H1 (cell line): ENCODE measurements around the gene RELT. TPM values are rescaled to one million over a fixed set of nuclear protein-coding genes. Genes with fewer than 3 reads are reported as not detected.

Experiments used
- CTCF ChIA-PET: fragments of 300-600 bp; sonication (Branson Sonifier 250); formaldehyde crosslinking; loops from one replicate; lab custom pipeline; 2021; ENCODE audit not compliant: partially characterized antibody; lab: Charles Lee
- POLR2A ChIA-PET: fragments of 300-600 bp; sonication (Branson Sonifier 250); formaldehyde crosslinking; loops from one replicate; lab custom pipeline; 2021; ENCODE audit warnings: inconsistent platforms; ENCODE audit not compliant: partially characterized antibody; lab: Charles Lee
- DNase-seq, 2 experiments: peaks; one replicate each; pipeline versions ENCODE4 v3.0.0 to v3.0.0-alpha.2; 2010 to 2022; ENCODE audit warnings: low spot score in 2 of 2, low read depth in 1 of 2, mixed read lengths in 1 of 2
- FAIRE-seq: peaks from 2 replicates; lab custom pipeline; 2011; peaks lifted over from hg19 to GRCh38; lab: Jason Lieb, UNC
- H2AFZ ChIP-seq: 2 replicates; pipeline ENCODE4 v1.8.1; 2012; ENCODE audit warnings: low read length, inconsistent platforms
- H2AK5ac ChIP-seq: 2 replicates; pipeline ENCODE4 v1.6.1; 2013; ENCODE audit warnings: low read depth, low read length
- H2BK120ac ChIP-seq: replicated peaks from 2 replicates; pipeline ENCODE3; 2013; ENCODE audit warnings: low read depth, low read length, inconsistent platforms
- H2BK12ac ChIP-seq: 2 replicates; pipeline ENCODE4 v1.6.1; 2013; ENCODE audit warnings: low read depth, low read length
- H2BK15ac ChIP-seq: 2 replicates; pipeline ENCODE4 v1.6.1; 2013; ENCODE audit warnings: low read length
- H2BK20ac ChIP-seq: 2 replicates; pipeline ENCODE4 v1.6.1; 2013; ENCODE audit warnings: low read length
- H2BK5ac ChIP-seq: 2 replicates; pipeline ENCODE4 v1.6.1; 2013; ENCODE audit warnings: low read depth, low read length
- H3K14ac ChIP-seq: 2 replicates; pipeline ENCODE4 v1.6.1; 2013; ENCODE audit warnings: inconsistent platforms; ENCODE audit not compliant: insufficient read length
- H3K18ac ChIP-seq: 2 replicates; pipeline ENCODE4 v1.6.1; 2013; ENCODE audit warnings: low read length; ENCODE audit errors: extremely low read depth
- H3K23ac ChIP-seq: 2 replicates; pipeline ENCODE4 v1.6.1; 2013; ENCODE audit warnings: inconsistent platforms; ENCODE audit not compliant: insufficient read length
- H3K23me2 ChIP-seq: 2 replicates; pipeline ENCODE4 v1.6.1; 2013; ENCODE audit warnings: low read depth, low read length
- H3K27ac ChIP-seq: 2 replicates; pipeline ENCODE4 v1.6.1; 2011; ENCODE audit warnings: low read depth, low read length, inconsistent platforms
- H3K27me3 ChIP-seq, 4 experiments: replicated peaks in 1 of 4; 1 replicate in 1 of 4; 2 replicates in 3 of 4; pipeline versions ENCODE4 v1.6.1 to v1.8.1; 2011 to 2013; ENCODE audit warnings: low read length in 3 of 4, mild to moderate bottlenecking in 3 of 4, inconsistent platforms in 2 of 4, mixed read lengths in 2 of 4, moderate library complexity in 1 of 4; ENCODE audit not compliant: control insufficient read depth in 3 of 4, insufficient read depth in 3 of 4; ENCODE audit errors: extremely low read depth in 1 of 4
- H3K36me3 ChIP-seq, 4 experiments: 2 replicates each; pipeline versions ENCODE4 v1.6.1 to v1.8.1; 2011 to 2013; ENCODE audit warnings: mild to moderate bottlenecking in 4 of 4, low read length in 3 of 4, moderate library complexity in 2 of 4, control low read depth in 1 of 4, inconsistent platforms in 1 of 4; ENCODE audit not compliant: insufficient read depth in 4 of 4, control insufficient read depth in 2 of 4
- H3K4ac ChIP-seq: replicated peaks from 2 replicates; pipeline ENCODE3; 2013; ENCODE audit warnings: low read length, low read depth, mixed read lengths, inconsistent platforms; ENCODE audit not compliant: insufficient read length
- H3K4me1 ChIP-seq, 4 experiments: replicated peaks in 1 of 4; 1 replicate in 1 of 4; 2 replicates in 3 of 4; pipeline versions ENCODE4 v1.6.1 to v1.8.1; 2011 to 2013; ENCODE audit warnings: low read length in 3 of 4, inconsistent platforms in 2 of 4, mixed read lengths in 1 of 4; ENCODE audit not compliant: insufficient read depth in 4 of 4, control insufficient read depth in 3 of 4
- H3K4me2 ChIP-seq, 2 experiments: 2 replicates each; pipeline versions ENCODE4 v1.6.1 to v1.8.1; 2011 to 2013; ENCODE audit warnings: low read depth in 2 of 2, low read length in 2 of 2, control low read depth in 1 of 2, inconsistent platforms in 1 of 2, mild to moderate bottlenecking in 1 of 2; ENCODE audit not compliant: insufficient read depth in 1 of 2
- H3K4me3 ChIP-seq, 4 experiments: fragments of 200-600, 300-600 bp in 1 of 4; sonication (generic), shearing (Covaris generic), sonication (Bioruptor Twin) in 1 of 4; 2 replicates each; pipeline versions ENCODE4 v1.5.1 to v1.8.1; 2011 to 2016; ENCODE audit warnings: low read length in 4 of 4, low read depth in 3 of 4, control low read depth in 2 of 4, inconsistent platforms in 2 of 4, mild to moderate bottlenecking in 2 of 4, mixed read lengths in 1 of 4, moderate library complexity in 1 of 4; ENCODE audit not compliant: insufficient read depth in 2 of 4; ENCODE audit errors: extremely low read depth in 1 of 4
- H3K56ac ChIP-seq: replicated peaks from 2 replicates; pipeline ENCODE3; 2013; ENCODE audit warnings: low read depth, mild to moderate bottlenecking, mixed read lengths, low read length, inconsistent platforms; ENCODE audit not compliant: insufficient read length
- H3K79me1 ChIP-seq: 2 replicates; pipeline ENCODE4 v1.6.1; 2013; ENCODE audit warnings: low read depth, low read length, control low read depth
- H3K79me2 ChIP-seq, 2 experiments: 2 replicates each; pipeline versions ENCODE4 v1.6.1 to v1.8.1; 2012 to 2013; ENCODE audit warnings: low read length in 2 of 2, mild to moderate bottlenecking in 2 of 2, inconsistent platforms in 1 of 2; ENCODE audit not compliant: insufficient read depth in 2 of 2, control insufficient read depth in 1 of 2
- H3K9ac ChIP-seq, 4 experiments: replicated peaks in 1 of 4; 1 replicate in 1 of 4; 2 replicates in 3 of 4; pipeline versions ENCODE4 v1.6.1 to v1.8.1; 2011 to 2013; ENCODE audit warnings: low read depth in 3 of 4, low read length in 3 of 4, control low read depth in 2 of 4, mild to moderate bottlenecking in 2 of 4, moderate library complexity in 2 of 4, inconsistent platforms in 1 of 4; ENCODE audit errors: extremely low read depth in 1 of 4
- H3K9me3 ChIP-seq, 2 experiments: 2 replicates each; pipeline versions ENCODE4 v1.6.1 to v1.8.1; 2012 to 2013; ENCODE audit warnings: mild to moderate bottlenecking in 2 of 2, moderate library complexity in 2 of 2, control low read depth in 1 of 2, inconsistent platforms in 1 of 2, low read depth in 1 of 2, low read length in 1 of 2, mixed read lengths in 1 of 2; ENCODE audit not compliant: insufficient read depth in 2 of 2
- H4K20me1 ChIP-seq, 2 experiments: replicated peaks in 1 of 2; 2 replicates each; pipeline versions ENCODE3 to v1.8.1; 2011 to 2013; ENCODE audit warnings: inconsistent platforms in 2 of 2, low read length in 2 of 2, mild to moderate bottlenecking in 1 of 2; ENCODE audit not compliant: insufficient read depth in 2 of 2, control insufficient read depth in 1 of 2
- H4K5ac ChIP-seq: 2 replicates; pipeline ENCODE4 v1.6.1; 2013; ENCODE audit warnings: low read length, low read depth, mixed read lengths, inconsistent platforms; ENCODE audit not compliant: insufficient read length
- H4K8ac ChIP-seq: 2 replicates; pipeline ENCODE4 v1.8.0; 2013; ENCODE audit warnings: mild to moderate bottlenecking, moderate library complexity, low read length, inconsistent platforms; ENCODE audit not compliant: insufficient read depth; ENCODE audit errors: extremely low read depth
- H4K91ac ChIP-seq: replicated peaks from 2 replicates; pipeline ENCODE3; 2013; ENCODE audit warnings: low read length, mixed read lengths, inconsistent platforms; ENCODE audit not compliant: insufficient read length
- TAF7 ChIP-seq: optimal IDR thresholded peaks from 2 replicates; pipeline ENCODE3; 2011; ENCODE audit warnings: low read depth, mild to moderate bottlenecking, inconsistent platforms, low read length, moderate library complexity, borderline replicate concordance
- WGBS, 2 experiments: shearing (Covaris generic) in 1 of 2; methylation state at CpG; one replicate each; pipeline versions ENCODE4 v1.1.6 to v1.1.7; 2013 to 2015; ENCODE audit warnings: low lambda C conversion rate in 2 of 2, mixed read lengths in 2 of 2, inconsistent platforms in 1 of 2, low coverage in 1 of 2, missing lambda C conversion rate in 1 of 2; ENCODE audit not compliant: insufficient replicate concordance in 2 of 2, insufficient coverage in 1 of 2, insufficient read length in 1 of 2; ENCODE audit errors: extremely low coverage in 1 of 2, missing lambda C conversion rate in 1 of 2; 5-methylcytosine and 5-hydroxymethylcytosine counted together
- polyA plus RNA-seq, 7 experiments: library from polyadenylated mRNA; depleted of rRNA in 3 of 7; stranded (reverse) in 5 of 7; unstranded in 2 of 7; fragments of >200 nt in 5 of 7; fragments of 200-250 nt in 2 of 7; gene quantifications; 1 replicate in 5 of 7; 2 replicates in 1 of 7; 4 replicates in 1 of 7; pipeline versions ENCODE4 v1.2.1 to v1.2.3, GENCODE V29; 2011 to 2013; ENCODE audit warnings: missing spikeins in 2 of 7, mixed read lengths in 2 of 7
- total RNA-seq: library from RNA; stranded (reverse); fragmentation: NEBNext Ultra II Directional; extraction: Animal tissue kit (Norgen Biotek cat#: 25700); gene quantifications from 2 replicates; pipeline ENCODE4 v1.2.1, GENCODE V29; 2021
- TF ChIP-seq, protein P1 (sequence below), 3 experiments: IDR thresholded peaks; 1 replicate in 2 of 3; 2 replicates in 1 of 3; pipeline versions ENCODE4 v1.5.1 to v1.6.1; 2011; ENCODE audit warnings: low read length in 3 of 3, mild to moderate bottlenecking in 3 of 3, inconsistent platforms in 2 of 3, low read depth in 1 of 3, moderate library complexity in 1 of 3; ENCODE audit not compliant: insufficient read depth in 1 of 3; ENCODE audit errors: control extremely low read depth in 1 of 3
- TF ChIP-seq, protein P2 (sequence below): IDR thresholded peaks from 2 replicates; pipeline ENCODE4 v1.6.1; 2012; ENCODE audit warnings: inconsistent platforms

RELT gene
- total and polyA plus RNA-seq, 2 of the 8 experiments (the other 6 are each of a cell fraction or from before 2014, with no cell fraction given): 3.4 to 5.7 TPM

GRCh38 chr11:73411031-73411430, 34.8 kb downstream of the RELT start:
- H3K79me1 ChIP-seq: no peaks in the 10 kb centered on the region
- H4K91ac ChIP-seq: no peak overlapping the region
- no peak overlapping the region for H3K4ac ChIP-seq
- no peak overlapping the region for H4K5ac ChIP-seq
- no peak overlapping the region for H3K4me3 ChIP-seq
- peaks cover 0 to 15% (median 6%) of the 10 kb centered on the region in 4 experiments; a peak in 4 of 8 replicates for H3K36me3 ChIP-seq
- no peak overlapping the region for H2AK5ac ChIP-seq
- H3K27ac ChIP-seq: no peak overlapping the region
- ChIA-PET CTCF (interaction anchor here (0.8 to 5.6 kb wide), 9 partner anchors 8 to 250 kb away, joined by 3 to 27 read pairs (median 4); no protein-coding TSS in a partner anchor), POLR2A (interaction anchor here (1.0 kb wide), 1 partner anchor 23 kb away, joined by 4 read pairs; no protein-coding TSS in a partner anchor)
- H2AFZ ChIP-seq: no peak overlapping the region
- H4K20me1 ChIP-seq: no peaks in the 10 kb centered on the region
- H3K9ac ChIP-seq: no peak overlapping the region; a peak in 1 of 7 replicates
- no peaks in the 10 kb centered on the region for H3K23me2 ChIP-seq
- H3K79me2 ChIP-seq: no peaks in the 10 kb centered on the region
- WGBS, 2 experiments: 96% methylated on average over 2 of the region's 2 CpGs; no CpG with 5 or more reads in 1 of the 2 experiments
- H3K4me2 ChIP-seq: no peak overlapping the region
- H3K23ac ChIP-seq: no peak overlapping the region
- TF ChIP-seq, protein P1, sequence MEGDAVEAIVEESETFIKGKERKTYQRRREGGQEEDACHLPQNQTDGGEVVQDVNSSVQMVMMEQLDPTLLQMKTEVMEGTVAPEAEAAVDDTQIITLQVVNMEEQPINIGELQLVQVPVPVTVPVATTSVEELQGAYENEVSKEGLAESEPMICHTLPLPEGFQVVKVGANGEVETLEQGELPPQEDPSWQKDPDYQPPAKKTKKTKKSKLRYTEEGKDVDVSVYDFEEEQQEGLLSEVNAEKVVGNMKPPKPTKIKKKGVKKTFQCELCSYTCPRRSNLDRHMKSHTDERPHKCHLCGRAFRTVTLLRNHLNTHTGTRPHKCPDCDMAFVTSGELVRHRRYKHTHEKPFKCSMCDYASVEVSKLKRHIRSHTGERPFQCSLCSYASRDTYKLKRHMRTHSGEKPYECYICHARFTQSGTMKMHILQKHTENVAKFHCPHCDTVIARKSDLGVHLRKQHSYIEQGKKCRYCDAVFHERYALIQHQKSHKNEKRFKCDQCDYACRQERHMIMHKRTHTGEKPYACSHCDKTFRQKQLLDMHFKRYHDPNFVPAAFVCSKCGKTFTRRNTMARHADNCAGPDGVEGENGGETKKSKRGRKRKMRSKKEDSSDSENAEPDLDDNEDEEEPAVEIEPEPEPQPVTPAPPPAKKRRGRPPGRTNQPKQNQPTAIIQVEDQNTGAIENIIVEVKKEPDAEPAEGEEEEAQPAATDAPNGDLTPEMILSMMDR (IDR thresholded peaks at IDR 0.05; ENCODE audit: control extremely low read depth in 1 of 3, insufficient read depth in 1 of 3, low read depth in 1 of 3, low read length in 3 of 3): peak in 1 of 3 experiments; percentile 1; a peak in 1 of 4 replicates
- TF ChIP-seq, protein P2, sequence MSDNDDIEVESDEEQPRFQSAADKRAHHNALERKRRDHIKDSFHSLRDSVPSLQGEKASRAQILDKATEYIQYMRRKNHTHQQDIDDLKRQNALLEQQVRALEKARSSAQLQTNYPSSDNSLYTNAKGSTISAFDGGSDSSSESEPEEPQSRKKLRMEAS: no peak
- no peak for TF ChIP-seq TAF7
- no peak overlapping the region for H2BK20ac ChIP-seq
- no peak overlapping the region for H2BK5ac ChIP-seq
- no peaks in the 10 kb centered on the region for H3K27me3 ChIP-seq
- no peak overlapping the region for H3K56ac ChIP-seq
- H2BK120ac ChIP-seq: no peak overlapping the region
- no peak overlapping the region for H2BK12ac ChIP-seq
- FAIRE-seq (no peak), DNase-seq (no peak)
- H3K4me1 ChIP-seq: no peaks in the 10 kb centered on the region
- no peak overlapping the region for H4K8ac ChIP-seq
- no peaks in the 10 kb centered on the region for H3K9me3 ChIP-seq
- H2BK15ac ChIP-seq: no peak overlapping the region
- no peak overlapping the region for H3K14ac ChIP-seq
- H3K18ac ChIP-seq: no peak overlapping the region
